DOHH2 (cell line): ENCODE data around the gene CCDC85B.

Experiments
- H3F3A ChIP-seq: fragments of 200-600 bp; sonication (generic), shearing (Covaris generic); 2 replicates; pipeline ENCODE4 v1.6.0; 2016; ENCODE audit warnings: antibody characterized with exemption, mild to moderate bottlenecking; ENCODE audit not compliant: control insufficient read depth, insufficient read depth
- H3K27ac ChIP-seq: fragments of 200-600 bp; sonication (generic); 2 replicates; pipeline ENCODE4 v1.5.1; 2014; ENCODE audit warnings: low read depth, mild to moderate bottlenecking, low read length, moderate library complexity
- H3K27me3 ChIP-seq: fragments of 200-600 bp; sonication (generic); 2 replicates; pipeline ENCODE4 v1.6.1; 2014; ENCODE audit warnings: mild to moderate bottlenecking, low read length, mixed read lengths; ENCODE audit not compliant: control insufficient read depth
- H3K36me3 ChIP-seq: fragments of 200-600 bp; sonication (generic); 2 replicates; pipeline ENCODE4 v1.6.1; 2014; ENCODE audit warnings: mild to moderate bottlenecking, low read length, moderate library complexity, mixed read lengths; ENCODE audit not compliant: control insufficient read depth
- H3K4me1 ChIP-seq: fragments of 200-600 bp; sonication (generic); 2 replicates; pipeline ENCODE4 v1.6.1; 2014; ENCODE audit warnings: mild to moderate bottlenecking, low read length, mixed read lengths; ENCODE audit not compliant: control insufficient read depth
- H3K4me2 ChIP-seq: fragments of 200-600 bp; sonication (generic); 2 replicates; pipeline ENCODE4 v1.6.0; 2014; ENCODE audit warnings: mild to moderate bottlenecking, low read length, moderate library complexity
- H3K4me3 ChIP-seq: fragments of 200-600 bp; sonication (generic); 2 replicates; pipeline ENCODE4 v1.5.1; 2014; ENCODE audit warnings: mild to moderate bottlenecking, low read length, mixed read lengths
- H3K79me2 ChIP-seq: fragments of 200-600 bp; sonication (generic); 2 replicates; pipeline ENCODE4 v1.6.1; 2014; ENCODE audit warnings: mild to moderate bottlenecking, low read length, mixed read lengths; ENCODE audit not compliant: control insufficient read depth
- H3K9me2 ChIP-seq: fragments of 200-600 bp; sonication (generic); replicated peaks from 2 replicates; pipeline ENCODE4 v1.6.1; 2014; ENCODE audit warnings: mild to moderate bottlenecking, low read length, mixed read lengths; ENCODE audit not compliant: control insufficient read depth
- H3K9me3 ChIP-seq: fragments of 200-600 bp; sonication (generic); 2 replicates; pipeline ENCODE4 v1.6.1; 2014; ENCODE audit warnings: antibody characterized with exemption, low read length, mixed read lengths; ENCODE audit not compliant: control insufficient read depth, insufficient read depth
- H4K20me1 ChIP-seq: fragments of 200-600 bp; sonication (generic); 2 replicates; pipeline ENCODE4 v1.6.0; 2014; ENCODE audit warnings: low read depth, mild to moderate bottlenecking, antibody characterized with exemption, low read length, moderate library complexity; ENCODE audit not compliant: control insufficient read depth, insufficient read depth
- EZH2phosphoT487 ChIP-seq: fragments of 200-600 bp; sonication (generic); IDR thresholded peaks from 2 replicates; pipeline ENCODE4 v1.6.1; 2017; ENCODE audit warnings: borderline replicate concordance, mild to moderate bottlenecking, antibody characterized with exemption, low read length, moderate library complexity, mixed read lengths
- TF ChIP-seq, protein P1 (sequence below): fragments of 200-600 bp; sonication (generic); IDR thresholded peaks from one replicate; pipeline ENCODE4 v1.5.1; 2014; ENCODE audit warnings: antibody characterized with exemption, mild to moderate bottlenecking, low read depth, low read length; ENCODE audit not compliant: poor library complexity, severe bottlenecking

CCDC85B gene

DNA sequence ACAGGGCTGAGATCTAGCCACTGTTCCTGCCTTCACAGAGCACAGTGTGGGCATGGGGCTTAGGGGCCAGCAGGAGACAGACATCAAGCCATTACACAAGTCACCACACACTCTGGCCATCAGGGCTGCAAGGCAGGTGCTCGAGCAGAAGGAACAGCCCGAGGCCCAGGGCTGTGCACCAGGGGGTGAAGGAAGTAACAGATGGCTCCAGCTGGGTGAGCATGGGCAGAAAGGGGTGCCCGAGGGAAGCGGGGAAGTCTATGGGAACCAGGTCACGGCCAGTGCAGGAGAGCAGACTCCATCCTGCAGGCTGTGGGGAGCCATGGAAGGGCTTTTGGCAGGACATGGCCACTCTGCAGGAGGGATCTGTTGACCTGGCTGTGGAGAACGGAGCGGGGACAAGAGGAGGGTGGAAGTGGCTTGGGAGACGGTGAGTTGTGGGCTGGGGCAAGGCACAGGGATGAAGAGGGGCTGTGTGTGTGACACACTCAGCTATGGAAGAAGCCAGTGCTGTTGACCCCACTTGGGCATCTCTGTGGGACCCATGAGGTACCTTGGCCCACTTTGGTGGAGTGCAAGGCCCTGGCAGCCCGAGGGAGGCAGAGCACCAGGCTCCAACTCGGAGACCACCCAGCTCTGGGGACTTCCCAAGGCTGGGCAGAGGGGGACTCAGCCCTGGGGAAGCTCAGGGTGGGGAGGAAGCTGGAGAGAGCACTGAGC, 24.8 kb downstream of the CCDC85B start:
- Histone ChIP-seq H3K27me3 (peaks cover 16% of the 10 kb centered on the region; the same call in 1 of the 2 replicates), H3K27ac (no peak overlapping the region), H3K4me2 (no peak overlapping the region)

DNA sequence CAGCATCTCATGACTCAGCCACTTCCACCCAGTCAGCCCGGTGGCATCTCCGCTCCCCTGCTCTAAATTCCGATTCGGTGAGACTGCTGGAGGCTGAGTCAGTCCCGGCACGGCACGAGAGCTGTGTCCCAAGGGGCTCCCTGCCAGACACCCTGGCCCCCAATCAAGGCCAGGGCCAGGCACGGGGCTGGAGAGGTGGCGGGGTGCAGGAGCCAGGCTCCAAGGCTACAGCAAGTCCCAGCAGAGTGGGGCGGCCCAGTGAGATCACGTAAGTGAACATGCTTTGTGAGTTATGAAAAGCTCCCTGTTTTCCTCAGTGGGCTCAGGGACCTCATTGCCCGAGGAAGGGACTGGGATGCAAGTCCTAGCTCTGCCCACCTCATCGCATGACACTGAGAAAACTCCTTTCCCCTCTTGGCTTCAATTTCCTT, 25.4 kb downstream of the CCDC85B start:
- TF ChIP-seq EZH2phosphoT487: no peak
- TF ChIP-seq, protein P1, sequence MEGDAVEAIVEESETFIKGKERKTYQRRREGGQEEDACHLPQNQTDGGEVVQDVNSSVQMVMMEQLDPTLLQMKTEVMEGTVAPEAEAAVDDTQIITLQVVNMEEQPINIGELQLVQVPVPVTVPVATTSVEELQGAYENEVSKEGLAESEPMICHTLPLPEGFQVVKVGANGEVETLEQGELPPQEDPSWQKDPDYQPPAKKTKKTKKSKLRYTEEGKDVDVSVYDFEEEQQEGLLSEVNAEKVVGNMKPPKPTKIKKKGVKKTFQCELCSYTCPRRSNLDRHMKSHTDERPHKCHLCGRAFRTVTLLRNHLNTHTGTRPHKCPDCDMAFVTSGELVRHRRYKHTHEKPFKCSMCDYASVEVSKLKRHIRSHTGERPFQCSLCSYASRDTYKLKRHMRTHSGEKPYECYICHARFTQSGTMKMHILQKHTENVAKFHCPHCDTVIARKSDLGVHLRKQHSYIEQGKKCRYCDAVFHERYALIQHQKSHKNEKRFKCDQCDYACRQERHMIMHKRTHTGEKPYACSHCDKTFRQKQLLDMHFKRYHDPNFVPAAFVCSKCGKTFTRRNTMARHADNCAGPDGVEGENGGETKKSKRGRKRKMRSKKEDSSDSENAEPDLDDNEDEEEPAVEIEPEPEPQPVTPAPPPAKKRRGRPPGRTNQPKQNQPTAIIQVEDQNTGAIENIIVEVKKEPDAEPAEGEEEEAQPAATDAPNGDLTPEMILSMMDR: no peak
- peaks cover 22% of the 10 kb centered on the region for H3K79me2 ChIP-seq
- no peaks in the 10 kb centered on the region for H3K9me3 ChIP-seq
- peaks cover 10% of the 10 kb centered on the region; the same call in 1 of the 2 replicates for H3K27me3 ChIP-seq
- H3K36me3 ChIP-seq: peaks cover 4% of the 10 kb centered on the region; the same call in 1 of the 2 replicates
- no peaks in the 10 kb centered on the region for H3K9me2 ChIP-seq
- no peaks in the 10 kb centered on the region for H4K20me1 ChIP-seq
- H3F3A ChIP-seq: no peaks in the 10 kb centered on the region
- no peak overlapping the region for H3K4me3 ChIP-seq
- H3K4me1 ChIP-seq: peaks cover 27% of the 10 kb centered on the region
- H3K27ac ChIP-seq: no peak overlapping the region
- H3K4me2 ChIP-seq: no peak overlapping the region

More for the DNA sequence above, 24.8 kb downstream of the CCDC85B start:
- H3K9me3 ChIP-seq: no peaks in the 10 kb centered on the region
- TF ChIP-seq EZH2phosphoT487: no peak
- TF ChIP-seq, protein P1: no peak
- H3K4me1 ChIP-seq: peaks cover 24% of the 10 kb centered on the region
- H3K79me2 ChIP-seq: peaks cover 22% of the 10 kb centered on the region
- H4K20me1 ChIP-seq: no peaks in the 10 kb centered on the region
- H3K4me3 ChIP-seq: no peak overlapping the region
- no peaks in the 10 kb centered on the region for H3K9me2 ChIP-seq
- H3F3A ChIP-seq: no peaks in the 10 kb centered on the region
- H3K36me3 ChIP-seq: peaks cover 4% of the 10 kb centered on the region; the same call in 1 of the 2 replicates

DNA sequence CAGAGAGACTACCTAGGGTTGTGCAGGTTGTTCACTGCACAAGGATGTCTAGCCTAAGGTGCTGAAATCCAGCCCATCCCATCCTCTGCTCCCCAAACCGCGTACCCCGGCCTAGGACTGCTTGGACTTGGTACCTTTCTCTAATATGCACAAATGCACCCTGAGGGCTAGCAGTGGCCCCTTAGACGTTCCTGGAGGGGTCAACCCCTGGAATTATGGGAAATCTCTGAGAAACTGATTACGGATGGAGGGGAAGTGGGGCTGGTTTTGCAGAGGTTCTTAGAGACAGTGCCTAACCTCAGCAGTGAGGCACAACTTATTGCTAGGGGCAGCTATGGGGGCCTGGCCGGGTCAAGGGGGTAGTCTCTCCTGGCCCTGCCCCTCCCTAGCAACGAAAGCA, 25.9 kb downstream of the CCDC85B start:
- Histone ChIP-seq H3K9me3 (no peaks in the 10 kb centered on the region), H3K4me2 (no peak overlapping the region), H3K36me3 (peaks cover 4% of the 10 kb centered on the region; the same call in 1 of the 2 replicates), H3K4me3 (no peak overlapping the region), H4K20me1 (no peaks in the 10 kb centered on the region), H3K4me1 (peaks cover 27% of the 10 kb centered on the region), H3F3A (no peaks in the 10 kb centered on the region), H3K9me2 (no peaks in the 10 kb centered on the region), H3K27me3 (peaks cover 6% of the 10 kb centered on the region; the same call in 1 of the 2 replicates), H3K79me2 (peaks cover 22% of the 10 kb centered on the region), H3K27ac (no peak overlapping the region)
- TF ChIP-seq, protein P1: no peak
- TF ChIP-seq EZH2phosphoT487: no peak
